ENCODE data around the gene GJB4. TPM values are rescaled to one million over a fixed set of nuclear protein-coding genes. Genes with fewer than 3 reads are reported as not detected.

GJB4 gene
- total and polyA plus RNA-seq, 2 experiments from 2014 or later: not detected

DNA sequence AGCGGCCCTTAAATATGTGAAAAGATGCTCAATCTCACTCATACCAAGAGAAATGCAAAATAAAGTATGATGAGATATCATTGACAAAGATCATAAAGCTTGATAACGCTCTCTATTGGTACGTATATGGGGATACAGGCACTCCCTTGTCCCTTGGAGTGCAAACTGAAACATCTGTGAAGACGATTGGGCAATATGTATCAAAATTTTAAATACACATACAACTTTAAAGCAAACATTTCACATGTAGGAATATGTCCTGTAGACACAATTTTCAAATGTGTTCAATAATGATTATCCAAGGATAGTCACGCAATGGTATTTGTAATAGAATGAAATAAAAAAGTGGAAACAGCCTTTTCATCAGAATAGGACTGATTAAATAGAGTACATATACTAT, 19.5 kb downstream of the GJB4 start:
- Histone ChIP-seq H3K27me3 (peaks cover 54% of the 10 kb centered on the region), H3K4me1 (ENCODE audit: low read depth) (peaks cover 4% of the 10 kb centered on the region), H3K27ac (no peak overlapping the region), H3K4me3 (no peak overlapping the region), H3K9me3 (ENCODE audit: low read depth) (no peaks in the 10 kb centered on the region), H3K36me3 (no peaks in the 10 kb centered on the region)
- DNase-seq (ENCODE audit: low read depth in 1 of 2, low spot score in 1 of 2): no peak
- TF ChIP-seq, protein P1, sequence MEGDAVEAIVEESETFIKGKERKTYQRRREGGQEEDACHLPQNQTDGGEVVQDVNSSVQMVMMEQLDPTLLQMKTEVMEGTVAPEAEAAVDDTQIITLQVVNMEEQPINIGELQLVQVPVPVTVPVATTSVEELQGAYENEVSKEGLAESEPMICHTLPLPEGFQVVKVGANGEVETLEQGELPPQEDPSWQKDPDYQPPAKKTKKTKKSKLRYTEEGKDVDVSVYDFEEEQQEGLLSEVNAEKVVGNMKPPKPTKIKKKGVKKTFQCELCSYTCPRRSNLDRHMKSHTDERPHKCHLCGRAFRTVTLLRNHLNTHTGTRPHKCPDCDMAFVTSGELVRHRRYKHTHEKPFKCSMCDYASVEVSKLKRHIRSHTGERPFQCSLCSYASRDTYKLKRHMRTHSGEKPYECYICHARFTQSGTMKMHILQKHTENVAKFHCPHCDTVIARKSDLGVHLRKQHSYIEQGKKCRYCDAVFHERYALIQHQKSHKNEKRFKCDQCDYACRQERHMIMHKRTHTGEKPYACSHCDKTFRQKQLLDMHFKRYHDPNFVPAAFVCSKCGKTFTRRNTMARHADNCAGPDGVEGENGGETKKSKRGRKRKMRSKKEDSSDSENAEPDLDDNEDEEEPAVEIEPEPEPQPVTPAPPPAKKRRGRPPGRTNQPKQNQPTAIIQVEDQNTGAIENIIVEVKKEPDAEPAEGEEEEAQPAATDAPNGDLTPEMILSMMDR (IDR thresholded peaks at IDR 0.05; ENCODE audit: low read depth, low read length): no peak

DNA sequence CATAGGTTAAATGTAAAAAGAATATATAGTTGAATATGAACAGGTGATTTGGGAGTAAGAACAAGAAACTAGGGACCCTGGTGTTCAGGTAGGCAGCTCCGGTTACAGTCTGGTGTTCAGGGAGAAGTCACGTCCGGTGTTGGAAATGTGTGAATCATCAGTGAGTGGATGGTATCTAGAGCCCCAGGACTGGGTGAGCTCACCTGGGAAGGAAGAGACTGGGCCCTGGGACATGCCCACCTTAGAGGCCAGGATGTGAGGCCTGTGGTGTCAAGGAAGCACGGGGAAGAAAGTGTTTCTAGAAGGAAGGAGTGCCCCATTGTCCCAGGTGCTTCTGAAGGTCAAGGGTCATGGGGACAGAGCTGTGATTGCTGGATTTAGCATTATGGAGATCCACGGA, 20.0 kb downstream of the GJB4 start:
- Histone ChIP-seq H3K4me3 (no peak overlapping the region), H3K27me3 (peaks cover 59% of the 10 kb centered on the region), H3K4me1 (ENCODE audit: low read depth) (peaks cover 4% of the 10 kb centered on the region), H3K27ac (no peak overlapping the region), H3K9me3 (ENCODE audit: low read depth) (no peaks in the 10 kb centered on the region), H3K36me3 (no peaks in the 10 kb centered on the region)
- TF ChIP-seq, protein P1 (IDR thresholded peaks at IDR 0.05; ENCODE audit: low read depth, low read length): no peak
- DNase-seq (ENCODE audit: low read depth in 1 of 2, low spot score in 1 of 2): no peak

DNA sequence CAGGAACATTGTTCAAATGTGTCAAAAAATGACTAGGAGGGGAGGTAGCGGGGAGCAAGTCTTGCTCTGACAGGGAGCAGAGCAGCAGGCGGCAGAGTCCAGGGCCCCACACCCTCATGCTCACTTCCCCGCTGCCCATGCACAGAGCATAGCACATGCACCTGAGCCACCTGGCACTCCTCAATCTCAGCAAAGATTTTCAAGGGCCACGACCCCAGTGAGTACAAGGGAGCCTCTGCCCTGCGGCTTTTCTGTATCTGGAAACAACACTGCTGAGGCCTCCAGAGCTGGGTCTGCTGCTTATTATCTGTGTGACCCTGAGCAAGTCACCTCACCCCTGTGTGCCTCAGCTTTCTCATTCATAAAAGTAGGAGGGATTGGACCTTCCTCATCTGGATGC, 20.4 kb downstream of the GJB4 start:
- no peak for DNase-seq (ENCODE audit: low read depth in 1 of 2, low spot score in 1 of 2)
- H3K4me3 ChIP-seq: no peak overlapping the region
- H3K27ac ChIP-seq: no peak overlapping the region
- peaks cover 4% of the 10 kb centered on the region for H3K4me1 ChIP-seq (ENCODE audit: low read depth)
- no peaks in the 10 kb centered on the region for H3K36me3 ChIP-seq
- TF ChIP-seq, protein P1 (IDR thresholded peaks at IDR 0.05; ENCODE audit: low read depth, low read length): no peak
- H3K27me3 ChIP-seq: peaks cover 60% of the 10 kb centered on the region
- no peaks in the 10 kb centered on the region for H3K9me3 ChIP-seq (ENCODE audit: low read depth)

DNA sequence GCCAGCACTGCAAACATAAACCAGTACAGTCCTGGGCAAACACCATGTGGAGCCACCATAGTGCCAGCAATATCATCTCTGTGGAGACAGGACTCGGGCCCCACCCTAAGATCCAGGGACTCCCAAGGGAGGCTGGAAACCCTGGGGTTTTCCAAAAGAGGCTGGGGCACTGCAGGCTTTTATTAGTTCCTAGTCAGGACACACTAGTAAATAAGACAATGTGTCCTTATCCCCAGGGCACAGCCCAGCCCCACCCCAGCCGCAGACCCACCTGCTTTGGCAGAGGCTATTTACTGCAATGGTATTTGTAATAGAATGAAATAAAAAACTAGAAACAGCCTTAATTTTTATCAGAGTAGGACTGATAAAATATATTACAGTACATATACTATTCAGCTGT, 21.0 kb downstream of the GJB4 start:
- Histone ChIP-seq H3K4me3 (no peak overlapping the region), H3K4me1 (ENCODE audit: low read depth) (peaks cover 4% of the 10 kb centered on the region), H3K27ac (no peak overlapping the region), H3K36me3 (no peaks in the 10 kb centered on the region), H3K9me3 (ENCODE audit: low read depth) (no peaks in the 10 kb centered on the region), H3K27me3 (peaks cover 60% of the 10 kb centered on the region)
- no peak for DNase-seq (ENCODE audit: low read depth in 1 of 2, low spot score in 1 of 2)
- TF ChIP-seq, protein P1 (IDR thresholded peaks at IDR 0.05; ENCODE audit: low read depth, low read length): no peak

DNA sequence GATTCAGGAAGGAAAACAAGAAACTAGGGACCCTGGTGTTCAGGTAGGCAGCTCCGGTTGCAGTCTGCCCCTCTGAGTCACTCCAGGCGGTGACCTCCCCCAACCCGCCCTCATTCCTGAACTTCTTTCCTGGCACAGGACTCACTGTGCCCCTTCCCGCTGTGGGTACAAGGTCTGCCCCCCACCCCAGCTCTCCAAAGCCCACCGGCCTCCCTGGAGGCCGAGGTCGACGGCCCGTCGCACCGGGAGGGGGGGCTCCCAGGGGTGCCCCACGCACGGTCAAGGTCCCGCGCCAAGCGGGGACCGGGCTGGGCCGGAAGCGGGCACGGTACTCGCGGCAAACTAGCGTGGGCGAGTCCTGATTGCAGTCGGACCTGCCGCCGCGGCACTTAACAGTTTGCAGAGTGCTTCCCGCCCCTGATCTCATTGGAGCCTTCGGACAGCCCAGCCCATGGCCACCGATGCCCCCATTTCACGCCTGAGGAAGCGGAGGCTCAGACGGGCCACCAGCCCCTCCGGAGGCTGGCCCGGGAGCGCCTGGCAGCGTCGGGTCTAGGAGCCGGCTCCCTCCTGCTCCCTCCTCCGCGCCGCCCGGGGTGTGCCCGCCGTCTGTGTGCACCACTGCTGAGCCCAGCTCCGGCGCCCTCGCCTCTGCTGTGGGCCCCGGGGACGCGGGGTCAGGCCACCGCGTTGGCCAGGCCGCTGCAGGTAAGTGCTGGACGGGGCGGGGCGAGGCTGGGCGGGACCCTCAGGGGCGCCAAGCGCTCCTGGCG, 21.7 kb downstream of the GJB4 start, which contains the start of gene GJB3:
GJB3 (plus strand) TSS at position 144 of the 773 bp plus-strand sequence. CDS start 3,549 bp downstream, outside the sequence.
- peaks cover 67% of the 10 kb centered on the region for H3K27me3 ChIP-seq
- peaks cover 4% of the 10 kb centered on the region for H3K4me1 ChIP-seq (ENCODE audit: low read depth)
- H3K9me3 ChIP-seq (ENCODE audit: low read depth): no peaks in the 10 kb centered on the region
- DNase-seq (ENCODE audit: low read depth in 1 of 2, low spot score in 1 of 2): peak in 1 of 2 donors; percentile 31
- TF ChIP-seq, protein P1 (IDR thresholded peaks at IDR 0.05; ENCODE audit: low read depth, low read length): no peak
- no peak within 1 kb of the TSS for H3K27ac ChIP-seq
- peak within 1 kb of the TSS; percentile 13 for H3K4me3 ChIP-seq
- H3K36me3 ChIP-seq: no peaks in the 10 kb centered on the region
